DMS79 (cell line): ENCODE measurements around the gene POU4F1.

Source experiments
- DNase-seq: peaks from one replicate; lab custom pipeline; 2025; lab: John Stamatoyannopoulos, UW

The POU4F1 gene

GRCh38 chr13:78592584-78592983, 10.8 kb downstream of the POU4F1 start:
- no peak for DNase-seq

GRCh38 chr13:78589206-78589605, 14.1 kb downstream of the POU4F1 start:
- DNase-seq = no peak

- DNase-seq = no peak
Measured at GRCh38 chr13:78587395-78587794, 16.0 kb downstream of the POU4F1 start.

- no peak for DNase-seq
Measured at GRCh38 chr13:78586706-78587105, 16.6 kb downstream of the POU4F1 start.

GRCh38 chr13:78576261-78576660, 27.1 kb downstream of the POU4F1 start:
- DNase-seq = no peak

GRCh38 chr13:78572459-78572858, 30.9 kb downstream of the POU4F1 start:
- DNase-seq = no peak

- no peak for DNase-seq
Measured at GRCh38 chr13:78569029-78569428, 34.3 kb downstream of the POU4F1 start.

- no peak for DNase-seq
Measured at GRCh38 chr13:78566631-78567030, 36.7 kb downstream of the POU4F1 start.

GRCh38 chr13:78562237-78562889, 41.0 kb downstream of the POU4F1 start:
- DNase-seq = no peak
